WTC11 (cell line): ENCODE data around the gene CYP1A2.

Experiments
- CREB1 ChIP-seq: sonication (generic); formaldehyde crosslinking; IDR thresholded peaks from 2 replicates; pipeline ENCODE4 v1.8.0; 2023; ENCODE audit warnings: mild to moderate bottlenecking, missing genetic modification reagents
- CREM ChIP-seq: sonication (generic); formaldehyde crosslinking; IDR thresholded peaks from 2 replicates; pipeline ENCODE4 v1.8.1; 2022; ENCODE audit warnings: mild to moderate bottlenecking, missing genetic modification reagents, moderate library complexity
- ELF4 ChIP-seq: sonication (generic); formaldehyde crosslinking; IDR thresholded peaks from 2 replicates; pipeline ENCODE4 v1.8.1; 2022; ENCODE audit warnings: low read depth, mild to moderate bottlenecking, moderate library complexity, missing genetic modification reagents
- IRF2 ChIP-seq: sonication (generic); formaldehyde crosslinking; IDR thresholded peaks from 2 replicates; pipeline ENCODE4 v1.8.0; 2022; ENCODE audit warnings: low read depth, missing genetic modification reagents, borderline replicate concordance
- NR2C2 ChIP-seq: sonication (generic); formaldehyde crosslinking; IDR thresholded peaks from 2 replicates; pipeline ENCODE4 v1.8.0; 2022; ENCODE audit warnings: mild to moderate bottlenecking, missing genetic modification reagents
- NR3C1 ChIP-seq: sonication (generic); formaldehyde crosslinking; conservative IDR thresholded peaks from 2 replicates; pipeline ENCODE4 v1.8.1; 2023; ENCODE audit warnings: low read depth, mild to moderate bottlenecking, missing genetic modification reagents
- TEAD1 ChIP-seq: sonication (generic); formaldehyde crosslinking; IDR thresholded peaks from 2 replicates; pipeline ENCODE4 v1.8.0; 2022; ENCODE audit warnings: mild to moderate bottlenecking, missing genetic modification reagents
- USF1 ChIP-seq: sonication (generic); formaldehyde crosslinking; IDR thresholded peaks from 2 replicates; pipeline ENCODE4 v1.8.0; 2022; ENCODE audit warnings: mild to moderate bottlenecking, missing genetic modification reagents

- TF ChIP-seq TEAD1 (CRISPR knock-in tag) (no peak), CREM (CRISPR knock-in tag) (no peak), CREB1 (CRISPR knock-in tag) (no peak), ELF4 (CRISPR knock-in tag) (no peak), IRF2 (CRISPR knock-in tag) (no peak), NR2C2 (CRISPR knock-in tag) (no peak), NR3C1 (CRISPR knock-in tag) (no peak), USF1 (CRISPR knock-in tag) (no peak)
Observed at GRCh38 chr15:74769463-74770025, 20.9 kb downstream of the CYP1A2 start.
